H7 (cell line): ENCODE results near the gene SPDYE6. TPM values are rescaled to one million over a fixed set of nuclear protein-coding genes. Genes with fewer than 3 reads are reported as not detected.
"Not testable (repeated sequence)": the region's sequence is repeated elsewhere in the genome, so short reads cannot be mapped to it uniquely, and the experiment has no call there.

ENCODE experiments used
- DNase-seq: peaks from one replicate; pipeline ENCODE4 v3.0.0; 2012
- H3K27me3 ChIP-seq: 2 replicates; pipeline ENCODE4 v1.6.0; 2011; ENCODE audit warnings: mild to moderate bottlenecking, low read length; ENCODE audit not compliant: control insufficient read depth, insufficient read depth
- H3K36me3 ChIP-seq: replicated peaks from 2 replicates; pipeline ENCODE4 v1.5.1; 2011; ENCODE audit warnings: low read length; ENCODE audit not compliant: control insufficient read depth, insufficient read depth
- H3K4me3 ChIP-seq: 2 replicates; pipeline ENCODE4 v1.5.1; 2011; ENCODE audit warnings: low read depth, mild to moderate bottlenecking, control low read depth, low read length, moderate library complexity; ENCODE audit not compliant: insufficient read depth
- total RNA-seq: library from RNA; depleted of rRNA; stranded (reverse); fragments of >200 nt; shearing (Covaris generic); gene quantifications from 2 replicates; pipeline ENCODE4 v1.2.3, GENCODE V29; 2014

SPDYE6 gene
- total RNA-seq, 1 experiment from 2014 or later = not detected

DNA sequence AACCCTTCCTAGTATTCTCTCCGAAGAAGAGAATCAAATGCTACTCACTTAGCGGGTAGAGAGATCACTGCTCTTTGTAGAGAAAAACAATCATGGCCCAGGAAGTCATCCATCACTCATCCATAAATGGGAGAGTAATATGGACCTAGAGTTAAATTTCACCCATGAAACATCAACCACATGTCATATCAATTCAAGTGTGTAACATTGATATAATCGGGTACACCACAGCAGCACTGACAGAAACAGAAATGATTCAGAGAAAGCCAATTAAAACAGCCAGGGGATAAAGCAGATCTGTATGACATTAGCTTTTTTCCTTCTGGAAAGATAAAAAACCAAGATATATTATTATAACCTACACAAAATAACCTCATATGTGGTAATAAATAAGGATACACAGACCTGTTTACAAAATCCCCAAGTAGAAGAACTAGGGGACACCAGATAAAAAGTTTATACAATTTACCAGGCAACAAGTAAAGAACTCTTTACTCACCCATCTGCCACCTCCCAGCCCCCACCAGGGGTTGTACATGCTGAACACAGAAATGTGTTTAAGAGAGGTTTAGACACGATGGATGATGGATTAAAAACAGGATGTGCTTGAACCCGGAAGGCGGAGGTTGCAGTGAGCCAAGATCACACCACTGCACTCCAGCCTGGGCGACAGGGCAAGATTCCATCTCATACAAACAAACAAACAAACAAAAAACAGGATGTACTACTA, 25.6 kb upstream of the SPDYE6 start:
- not testable (repeated sequence) for DNase-seq, H3K36me3 ChIP-seq, H3K4me3 ChIP-seq, H3K27me3 ChIP-seq

- H3K27me3 ChIP-seq, H3K36me3 ChIP-seq, DNase-seq, H3K4me3 ChIP-seq: not testable (repeated sequence)
These were observed 24.6 kb upstream of the SPDYE6 start for GRCh38 chr7:102380837-102381236.

GRCh38 chr7:102376964-102377466, 20.8 kb upstream of the SPDYE6 start:
- no peak for DNase-seq
- Histone ChIP-seq H3K27me3 (no peaks in the 10 kb centered on the region), H3K4me3 (no peak overlapping the region), H3K36me3 (peaks cover 6% of the 10 kb centered on the region)

GRCh38 chr7:102372796-102373195, 16.6 kb upstream of the SPDYE6 start:
- not testable (repeated sequence) for DNase-seq, H3K4me3 ChIP-seq, H3K27me3 ChIP-seq, H3K36me3 ChIP-seq

DNA sequence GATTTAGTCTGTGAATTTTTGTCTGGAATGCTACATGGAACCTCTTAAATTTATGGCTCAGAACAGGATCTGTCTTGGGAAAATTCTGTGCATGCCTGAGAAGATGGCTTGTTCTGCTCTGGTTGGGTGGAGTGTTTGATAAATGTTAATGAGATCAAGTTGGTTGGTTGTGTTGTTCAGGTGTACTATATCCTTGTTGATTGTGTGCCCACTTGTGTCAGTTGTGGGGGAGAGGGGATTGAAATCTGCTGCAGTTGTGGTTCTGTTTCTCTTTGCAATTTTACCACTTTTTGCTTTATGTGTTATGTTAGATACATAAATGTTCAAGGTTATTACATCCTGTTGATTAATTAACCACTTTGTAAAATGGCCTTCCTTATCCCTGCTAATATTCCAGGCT, 13.8 kb upstream of the SPDYE6 start:
- H3K4me3 ChIP-seq, H3K36me3 ChIP-seq, H3K27me3 ChIP-seq, DNase-seq: not testable (repeated sequence)

DNA sequence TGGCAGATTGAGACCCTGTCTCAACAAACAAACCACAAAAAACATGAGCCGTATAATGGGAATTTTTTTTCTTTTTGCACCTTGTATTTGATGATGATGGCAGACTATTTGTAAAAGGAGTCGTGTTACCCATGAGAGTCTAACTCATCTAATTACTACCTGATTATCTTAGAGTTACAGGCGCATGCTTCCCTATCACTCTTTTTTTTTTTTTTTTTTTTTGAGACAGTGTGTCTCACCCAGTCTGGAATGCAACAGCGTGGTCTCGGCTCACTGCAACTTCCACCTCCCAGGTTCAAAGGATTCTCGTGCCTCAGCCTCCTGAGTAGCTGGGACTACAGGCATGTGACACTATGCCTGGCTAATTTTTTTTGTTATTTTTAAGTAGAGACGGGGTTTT, 9.1 kb upstream of the SPDYE6 start:
- not testable (repeated sequence) for H3K4me3 ChIP-seq, DNase-seq, H3K27me3 ChIP-seq

GRCh38 chr7:102364394-102364886, 8.2 kb upstream of the SPDYE6 start:
- not testable (repeated sequence) for H3K36me3 ChIP-seq, DNase-seq, H3K27me3 ChIP-seq
- H3K4me3 ChIP-seq = peak overlapping the region; percentile 76

More for the DNA sequence above, 9.1 kb upstream of the SPDYE6 start:
- not testable (repeated sequence) for H3K36me3 ChIP-seq

- H3K27me3 ChIP-seq, H3K36me3 ChIP-seq: not testable (repeated sequence)
- H3K4me3 ChIP-seq = peak overlapping the region; percentile 76
- DNase-seq = peak; percentile 82
These were observed 7.5 kb upstream of the SPDYE6 start for GRCh38 chr7:102363549-102364393.

DNA sequence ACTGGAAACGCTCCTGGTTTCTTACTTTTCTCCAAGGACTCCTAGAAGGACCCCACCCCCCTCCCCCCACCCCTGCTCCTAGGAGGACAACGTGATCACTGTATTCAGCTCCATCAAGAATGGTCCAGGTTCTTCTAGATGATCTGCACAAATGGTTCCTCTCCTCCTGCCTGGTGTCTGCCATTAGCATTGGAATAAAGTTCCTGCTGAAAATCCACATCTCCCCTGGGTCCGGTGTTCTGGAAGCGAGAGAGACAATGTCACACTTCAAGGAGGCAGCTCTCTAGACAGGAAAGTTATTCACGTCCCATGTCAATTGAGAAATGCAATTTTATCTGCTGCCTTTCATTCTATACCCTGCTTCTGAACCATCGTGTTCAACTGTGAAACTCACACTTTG, 9.3 kb downstream of the SPDYE6 start:
- not testable (repeated sequence) for H3K4me3 ChIP-seq, H3K27me3 ChIP-seq, DNase-seq, H3K36me3 ChIP-seq

DNA sequence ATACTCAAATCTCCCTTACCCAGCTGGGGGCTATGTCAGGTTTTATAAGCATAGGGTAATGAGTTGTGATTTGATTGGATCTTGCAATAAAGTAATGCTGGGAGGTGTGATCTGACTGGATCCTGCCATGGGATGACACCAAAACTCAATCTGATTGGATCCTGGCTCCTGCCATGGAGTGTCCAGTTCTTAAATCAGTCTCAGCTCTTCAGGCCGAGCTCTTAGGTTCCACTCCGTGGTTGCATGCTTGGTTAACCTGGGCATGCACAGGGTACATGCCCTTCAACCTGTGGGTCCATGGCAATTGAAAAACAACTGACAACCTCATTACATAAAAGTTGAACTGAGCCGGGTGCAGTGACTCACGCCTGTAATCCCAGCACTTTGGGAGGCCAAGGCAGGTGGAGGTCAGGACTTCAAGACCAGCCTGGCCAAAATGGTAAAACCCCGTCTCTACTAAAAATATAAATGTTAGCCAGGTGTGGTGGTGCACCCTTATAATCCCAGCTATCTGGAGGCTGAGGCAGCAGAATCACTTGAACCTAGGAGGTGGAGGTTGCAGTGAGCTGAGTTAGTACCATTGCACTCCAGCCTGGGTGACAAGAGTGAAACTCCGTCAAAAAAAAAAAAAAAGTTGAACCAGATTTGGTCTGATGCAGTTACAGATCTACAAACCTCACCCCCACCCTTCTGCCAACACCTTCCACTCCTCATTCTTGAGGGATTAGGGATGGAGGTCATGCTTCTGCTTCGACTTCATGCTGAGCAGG, 15.5 kb downstream of the SPDYE6 start:
- H3K36me3 ChIP-seq, H3K27me3 ChIP-seq: not testable (repeated sequence)

GRCh38 chr7:102337420-102337819, 18.8 kb downstream of the SPDYE6 start:
- not testable (repeated sequence) for H3K4me3 ChIP-seq, H3K36me3 ChIP-seq, DNase-seq, H3K27me3 ChIP-seq

More for the DNA sequence above, 15.5 kb downstream of the SPDYE6 start:
- not testable (repeated sequence) for DNase-seq, H3K4me3 ChIP-seq

- H3K27me3 ChIP-seq, H3K4me3 ChIP-seq, H3K36me3 ChIP-seq, DNase-seq: not testable (repeated sequence)
These were observed 19.2 kb downstream of the SPDYE6 start for GRCh38 chr7:102337002-102337401.

- H3K36me3 ChIP-seq, DNase-seq, H3K4me3 ChIP-seq, H3K27me3 ChIP-seq: not testable (repeated sequence)
These were observed 20.7 kb downstream of the SPDYE6 start for GRCh38 chr7:102335574-102335973.

DNA sequence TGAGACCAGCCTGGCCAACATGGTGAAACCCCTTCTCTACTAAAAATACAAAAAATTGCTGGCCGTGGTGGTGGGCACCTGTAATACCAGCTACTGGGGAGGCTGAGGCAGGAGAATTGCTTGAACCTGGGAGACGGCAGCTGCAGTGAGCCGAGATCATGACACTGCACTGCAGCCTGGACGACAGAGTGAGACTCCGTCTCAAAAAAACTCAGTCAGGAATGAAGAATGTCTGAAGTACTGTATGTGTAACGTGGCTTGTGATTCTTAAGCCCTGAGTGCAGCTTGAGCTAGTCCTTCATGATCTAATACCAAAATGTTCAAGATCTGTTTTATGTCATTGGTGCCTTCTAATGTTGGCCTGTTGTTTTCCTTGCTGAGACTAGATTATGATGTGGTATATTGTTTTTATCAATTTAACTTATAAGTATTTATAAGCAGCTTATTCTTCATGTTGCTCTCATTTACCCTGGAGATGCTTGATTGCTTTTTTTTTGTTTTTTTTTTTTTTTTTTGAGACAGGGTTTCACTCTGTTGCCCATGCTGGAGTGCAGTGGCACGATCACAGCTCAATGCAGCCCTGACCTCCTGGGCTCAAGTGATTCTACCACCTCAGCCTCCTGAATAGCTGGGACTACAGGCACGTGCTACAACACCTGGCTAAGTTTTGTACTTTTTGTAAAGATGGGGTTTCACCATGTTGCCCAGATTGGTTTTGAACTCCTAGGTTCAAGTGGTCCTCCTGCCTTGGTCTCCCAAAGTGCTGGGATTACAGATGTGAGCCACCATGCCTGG, 25.4 kb downstream of the SPDYE6 start:
- H3K4me3 ChIP-seq, H3K36me3 ChIP-seq, H3K27me3 ChIP-seq, DNase-seq: not testable (repeated sequence)
